GM12864 (cell line): ENCODE data around the gene CCSER1.

Experiments used
- DNase-seq: peaks from one replicate; pipeline ENCODE4 v3.0.0-alpha.2; 2011; ENCODE audit warnings: low read depth
- H3K4me3 ChIP-seq: 2 replicates; pipeline ENCODE4 v1.5.1; 2011; ENCODE audit warnings: mild to moderate bottlenecking, low read depth, low read length, control low read depth
- TF ChIP-seq, protein P1 (sequence below): IDR thresholded peaks from 2 replicates; pipeline ENCODE4 v1.5.1; 2011; ENCODE audit warnings: low read depth, mild to moderate bottlenecking, moderate library complexity, low read length, control low read depth, inconsistent platforms; ENCODE audit errors: missing control alignments

Gene CCSER1

DNA sequence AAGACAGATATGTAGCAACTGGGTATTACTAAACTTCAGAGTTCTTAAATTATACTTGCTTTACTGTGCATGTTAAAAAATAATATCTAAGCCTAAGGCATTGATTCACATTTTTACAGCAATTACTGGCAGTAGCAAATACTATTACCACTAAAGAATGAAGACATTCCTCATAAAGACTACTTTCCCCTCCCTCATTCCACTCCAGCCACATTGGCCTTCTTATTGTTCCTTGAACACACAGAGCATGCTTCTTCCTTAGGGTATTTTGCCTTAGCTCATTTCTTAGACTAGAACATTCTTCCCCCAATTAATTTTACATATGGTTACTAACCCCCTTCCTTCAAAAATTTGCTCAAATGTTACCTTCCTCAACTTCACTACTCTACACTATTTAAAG is 717.0 kb downstream of the CCSER1 start:
- no peak for DNase-seq
- TF ChIP-seq, protein P1, sequence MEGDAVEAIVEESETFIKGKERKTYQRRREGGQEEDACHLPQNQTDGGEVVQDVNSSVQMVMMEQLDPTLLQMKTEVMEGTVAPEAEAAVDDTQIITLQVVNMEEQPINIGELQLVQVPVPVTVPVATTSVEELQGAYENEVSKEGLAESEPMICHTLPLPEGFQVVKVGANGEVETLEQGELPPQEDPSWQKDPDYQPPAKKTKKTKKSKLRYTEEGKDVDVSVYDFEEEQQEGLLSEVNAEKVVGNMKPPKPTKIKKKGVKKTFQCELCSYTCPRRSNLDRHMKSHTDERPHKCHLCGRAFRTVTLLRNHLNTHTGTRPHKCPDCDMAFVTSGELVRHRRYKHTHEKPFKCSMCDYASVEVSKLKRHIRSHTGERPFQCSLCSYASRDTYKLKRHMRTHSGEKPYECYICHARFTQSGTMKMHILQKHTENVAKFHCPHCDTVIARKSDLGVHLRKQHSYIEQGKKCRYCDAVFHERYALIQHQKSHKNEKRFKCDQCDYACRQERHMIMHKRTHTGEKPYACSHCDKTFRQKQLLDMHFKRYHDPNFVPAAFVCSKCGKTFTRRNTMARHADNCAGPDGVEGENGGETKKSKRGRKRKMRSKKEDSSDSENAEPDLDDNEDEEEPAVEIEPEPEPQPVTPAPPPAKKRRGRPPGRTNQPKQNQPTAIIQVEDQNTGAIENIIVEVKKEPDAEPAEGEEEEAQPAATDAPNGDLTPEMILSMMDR, result no peak
- no peak overlapping the region for H3K4me3 ChIP-seq

DNA sequence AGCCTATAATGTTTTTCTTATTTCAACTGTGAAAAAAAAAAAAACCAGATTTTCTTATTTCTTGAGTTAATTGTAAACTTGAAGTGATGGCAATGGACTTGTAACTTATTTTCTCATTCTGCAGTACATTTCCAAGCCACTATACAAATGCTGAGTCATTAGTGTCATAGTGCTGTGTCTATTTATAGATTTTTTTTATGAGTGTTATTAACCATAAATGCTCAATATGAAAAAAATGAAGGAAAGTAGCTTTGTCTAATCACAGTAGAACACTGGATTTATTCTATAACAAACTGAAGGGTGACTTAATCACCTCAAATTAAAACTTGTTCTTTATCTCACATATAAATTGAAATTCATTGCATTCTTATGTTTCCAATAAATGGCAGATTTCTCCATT is 718.6 kb downstream of the CCSER1 start:
- no peak for DNase-seq
- no peak overlapping the region for H3K4me3 ChIP-seq
- TF ChIP-seq, protein P1, result no peak

DNA sequence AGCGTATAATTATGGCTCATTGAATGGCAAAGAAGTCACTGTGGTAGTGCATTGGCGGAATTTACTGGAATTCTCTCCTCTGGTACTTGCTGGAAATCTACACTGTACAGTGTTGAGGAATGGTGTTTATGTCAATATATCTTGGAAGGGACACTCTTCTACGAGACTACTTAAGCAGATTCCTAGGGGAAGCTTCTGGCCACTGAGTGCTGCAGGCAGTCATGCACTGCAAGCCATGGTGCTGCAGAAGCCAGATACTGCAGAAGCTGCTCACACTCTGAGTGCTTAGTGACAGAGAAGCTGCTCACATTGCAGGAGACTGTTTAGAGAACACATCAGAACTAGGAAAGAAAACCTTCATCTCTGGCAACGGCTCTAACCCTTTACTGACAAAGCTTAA is 725.0 kb downstream of the CCSER1 start:
- TF ChIP-seq, protein P1, result no peak
- no peak overlapping the region for H3K4me3 ChIP-seq
- no peak for DNase-seq

DNA sequence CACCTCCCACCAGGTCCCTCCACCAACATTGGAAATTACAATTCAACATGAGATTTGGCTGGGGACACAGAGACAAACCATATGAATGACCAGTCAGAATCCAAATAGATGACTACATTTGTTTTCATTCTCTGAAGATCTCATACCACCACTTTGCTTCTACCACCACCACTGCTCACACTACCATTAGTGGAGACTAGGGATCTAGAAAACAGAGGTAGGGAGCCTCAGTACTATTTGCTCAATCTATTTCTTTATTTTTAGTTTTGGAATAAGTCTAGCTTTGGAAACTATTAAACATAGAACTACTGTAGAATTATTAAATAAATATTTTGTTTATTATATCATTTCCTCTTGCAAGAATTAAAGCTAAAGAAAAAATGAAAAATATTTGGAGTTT is 727.9 kb downstream of the CCSER1 start:
- DNase-seq, result no peak
- TF ChIP-seq, protein P1, result no peak
- no peak overlapping the region for H3K4me3 ChIP-seq

DNA sequence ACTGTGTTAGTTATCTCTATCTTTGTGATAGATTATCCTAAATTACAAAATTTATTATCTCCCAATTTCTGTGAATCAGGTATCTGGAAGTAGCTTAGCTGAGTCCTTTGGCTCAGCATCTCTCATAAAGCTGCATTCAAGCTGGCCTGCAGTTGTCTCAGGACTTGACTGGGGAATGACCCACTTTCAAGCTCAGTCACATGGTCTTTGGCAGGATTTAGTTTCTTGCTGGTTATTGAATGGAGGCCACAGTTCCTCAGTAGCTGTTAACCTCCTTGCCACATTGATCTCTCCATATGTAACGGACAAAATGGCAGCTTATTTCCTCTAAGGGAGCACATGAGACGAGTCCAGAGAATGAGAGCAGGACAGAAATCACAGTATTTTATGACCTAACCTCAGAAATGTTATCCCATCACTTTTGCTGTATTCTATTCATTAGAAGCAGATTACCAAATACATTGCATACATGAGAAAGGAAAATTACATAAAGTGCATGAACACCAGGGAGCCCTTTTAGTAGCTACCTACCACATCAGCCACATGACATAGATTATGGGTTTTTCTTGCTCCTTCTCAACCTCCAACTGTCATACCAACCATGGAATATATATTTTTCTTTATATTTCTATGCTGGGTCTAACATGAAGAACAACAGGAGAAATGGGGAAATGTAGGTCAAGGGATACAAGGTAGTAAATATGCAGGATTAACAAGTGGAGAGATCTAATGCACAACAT is 730.1 kb downstream of the CCSER1 start:
- TF ChIP-seq, protein P1, result no peak
- H3K4me3 ChIP-seq, result no peak overlapping the region
- DNase-seq, result no peak

DNA sequence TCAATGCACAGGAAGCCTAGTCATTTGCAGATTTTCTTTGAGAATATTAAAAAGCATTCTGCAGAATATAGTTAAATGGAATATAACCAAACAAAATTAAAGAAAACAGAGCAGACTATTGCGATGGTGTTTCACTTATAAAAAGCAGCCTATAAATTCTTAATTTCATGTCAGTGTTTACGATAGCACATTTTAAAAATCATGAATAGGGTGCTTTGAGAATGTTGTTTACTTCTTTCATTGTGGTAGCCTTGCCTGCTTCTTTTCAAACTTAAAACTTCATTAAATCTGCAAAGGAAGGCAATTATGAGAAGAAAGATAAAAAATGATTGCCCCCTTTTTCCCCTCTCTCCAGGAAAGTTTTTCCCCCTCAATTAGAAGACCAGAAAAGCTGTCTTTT is 748.6 kb downstream of the CCSER1 start:
- no peak for DNase-seq
- no peak overlapping the region for H3K4me3 ChIP-seq
- TF ChIP-seq, protein P1, result no peak

DNA sequence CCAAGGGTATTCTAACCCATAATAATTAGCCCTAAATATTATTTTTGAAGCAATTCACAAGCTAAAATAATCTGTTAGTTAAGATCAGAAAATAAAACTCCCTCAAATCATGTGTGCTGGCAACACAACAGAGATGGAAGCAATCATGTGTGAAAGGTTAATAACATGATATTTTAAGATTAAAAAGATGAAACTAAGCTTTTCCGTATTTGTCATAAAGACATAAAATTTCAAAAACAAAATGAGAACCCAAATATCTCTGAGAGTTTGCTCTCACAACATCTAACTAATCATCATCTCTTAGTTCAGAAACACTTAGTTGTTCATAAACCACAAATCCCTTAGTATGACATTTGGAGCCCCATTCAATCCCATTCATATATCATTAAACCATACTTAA is 749.1 kb downstream of the CCSER1 start:
- TF ChIP-seq, protein P1, result no peak
- no peak for DNase-seq
- H3K4me3 ChIP-seq, result no peak overlapping the region
